Measurements from ENCODE around the gene B3GAT1.

B3GAT1 gene

DNA sequence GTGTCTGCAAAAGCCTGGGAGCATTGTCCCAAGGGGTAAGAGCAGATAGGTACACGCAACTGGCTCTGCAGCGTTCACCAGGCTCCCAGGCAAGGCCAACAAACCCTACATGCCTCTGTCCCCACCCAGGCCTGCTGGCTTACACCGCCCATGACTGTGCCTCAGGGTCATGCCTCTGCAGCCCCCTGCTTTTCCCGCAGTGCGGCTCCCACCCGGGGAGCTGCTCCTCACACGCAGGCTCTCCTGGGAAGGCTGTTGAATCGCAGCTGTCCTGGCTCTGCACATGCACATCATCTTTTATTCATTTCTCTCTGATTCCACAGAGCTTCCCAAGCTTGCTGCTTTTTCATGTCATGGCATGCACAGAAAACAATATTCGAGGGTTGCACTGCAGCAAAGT, 29.2 kb upstream of the B3GAT1 start:
- H3K9ac ChIP-seq (ENCODE audit: insufficient read length, low read depth) = no peak overlapping the region
- no peaks in the 10 kb centered on the region for H3K27me3 ChIP-seq (ENCODE audit: insufficient read depth, insufficient read length)
- no peaks in the 10 kb centered on the region for H3K9me3 ChIP-seq (ENCODE audit: insufficient read depth, low read length)

DNA sequence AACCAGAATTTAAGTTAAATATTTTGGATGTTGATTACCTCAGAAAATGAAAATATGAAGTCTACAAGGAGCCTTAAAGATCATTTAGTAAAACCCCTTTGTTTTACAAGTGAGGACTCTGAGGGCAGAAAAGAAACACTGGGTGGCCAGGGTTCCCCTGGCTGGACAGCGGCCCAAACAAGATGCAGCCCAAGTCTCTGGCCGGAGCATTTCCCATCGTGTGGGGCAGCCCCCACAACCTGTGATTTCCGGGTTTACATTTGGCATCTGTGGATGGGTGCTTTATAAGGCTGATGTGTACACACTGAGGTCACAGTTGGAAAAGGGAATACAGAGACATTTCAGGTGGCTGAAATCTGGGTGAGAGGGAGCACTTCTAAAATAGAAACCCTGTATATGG, 28.8 kb upstream of the B3GAT1 start:
- H3K9ac ChIP-seq (ENCODE audit: insufficient read length, low read depth) = no peak overlapping the region
- no peak for DNase-seq (ENCODE audit: low read depth, low spot score)
- TF ChIP-seq SUZ12 (IDR thresholded peaks at IDR 0.05; ENCODE audit: extremely low read depth, insufficient read depth, insufficient read length) (no peak), YY1 (IDR thresholded peaks at IDR 0.05; ENCODE audit: insufficient read depth, insufficient read length) (no peak), ZNF274 (IDR thresholded peaks at IDR 0.05; ENCODE audit: low read depth, low read length) (no peak)
- H3K36me3 ChIP-seq (ENCODE audit: insufficient read depth, insufficient read length, low read length) = no peaks in the 10 kb centered on the region
- H3K9me3 ChIP-seq (ENCODE audit: insufficient read depth, low read length) = no peaks in the 10 kb centered on the region
- no peaks in the 10 kb centered on the region for H3K27me3 ChIP-seq (ENCODE audit: insufficient read depth, insufficient read length)
- peaks cover 6% of the 10 kb centered on the region for H3K4me1 ChIP-seq (ENCODE audit: insufficient read depth, insufficient read length)
- H3K4me3 ChIP-seq (ENCODE audit: insufficient read length, low read depth) = no peak overlapping the region

More for the DNA sequence above, 29.2 kb upstream of the B3GAT1 start:
- no peaks in the 10 kb centered on the region for H3K36me3 ChIP-seq (ENCODE audit: insufficient read depth, insufficient read length, low read length)
- no peak for TF ChIP-seq SUZ12 (IDR thresholded peaks at IDR 0.05; ENCODE audit: extremely low read depth, insufficient read depth, insufficient read length)
- no peak for TF ChIP-seq ZNF274 (IDR thresholded peaks at IDR 0.05; ENCODE audit: low read depth, low read length)
- peaks cover 6% of the 10 kb centered on the region for H3K4me1 ChIP-seq (ENCODE audit: insufficient read depth, insufficient read length)
- H3K4me3 ChIP-seq (ENCODE audit: insufficient read length, low read depth) = no peak overlapping the region
- DNase-seq (ENCODE audit: low read depth, low spot score) = no peak

DNA sequence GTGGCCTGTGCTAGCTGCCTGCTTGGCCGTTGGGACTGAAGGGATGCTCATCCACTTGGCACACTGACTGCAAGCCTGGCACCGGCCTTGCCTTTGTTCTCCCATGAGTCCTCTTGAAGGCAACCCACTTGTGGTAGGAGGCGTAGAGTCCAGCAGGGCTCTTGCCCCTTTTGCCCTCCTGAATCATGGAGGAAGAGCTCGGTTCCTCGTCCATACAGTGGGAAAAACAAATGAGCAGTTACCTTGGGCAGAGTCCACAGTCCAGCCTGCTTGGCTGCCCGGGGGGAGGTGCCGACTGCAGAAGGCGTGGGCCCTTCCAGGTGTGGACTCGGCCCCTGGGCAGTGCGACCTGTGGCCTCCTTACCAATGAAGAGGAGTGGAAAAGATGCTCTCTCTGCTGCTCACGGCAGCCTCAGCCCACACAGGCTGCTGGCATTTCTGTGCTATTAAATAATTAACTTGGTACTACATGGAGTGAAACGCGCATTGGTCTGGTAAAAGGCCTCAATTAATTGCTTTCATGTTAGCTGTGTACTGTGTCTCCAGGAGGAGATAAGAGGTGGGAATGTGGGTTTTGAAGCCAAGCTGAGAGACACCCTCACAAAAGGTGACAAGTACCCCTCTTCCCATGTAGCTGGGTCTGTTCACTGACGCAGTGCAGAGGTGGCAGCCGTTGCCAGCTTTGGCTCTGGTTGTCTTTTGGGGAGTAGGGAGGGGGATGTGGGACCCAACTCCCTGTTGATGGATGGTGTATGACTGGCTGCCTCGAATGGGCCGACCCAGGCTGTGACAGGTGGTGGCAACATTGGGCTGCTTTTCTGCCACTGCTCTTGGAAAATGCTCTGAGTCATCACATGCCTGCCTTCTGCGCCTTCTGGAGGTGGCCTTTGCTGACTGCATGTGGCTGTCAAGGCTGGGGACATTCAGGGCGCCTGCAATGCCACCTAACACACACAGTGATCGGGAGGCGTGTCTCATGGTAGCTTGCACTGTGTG, 26.8 kb upstream of the B3GAT1 start:
- no peak for DNase-seq (ENCODE audit: low read depth, low spot score)
- no peak for TF ChIP-seq SUZ12 (IDR thresholded peaks at IDR 0.05; ENCODE audit: extremely low read depth, insufficient read depth, insufficient read length)

DNA sequence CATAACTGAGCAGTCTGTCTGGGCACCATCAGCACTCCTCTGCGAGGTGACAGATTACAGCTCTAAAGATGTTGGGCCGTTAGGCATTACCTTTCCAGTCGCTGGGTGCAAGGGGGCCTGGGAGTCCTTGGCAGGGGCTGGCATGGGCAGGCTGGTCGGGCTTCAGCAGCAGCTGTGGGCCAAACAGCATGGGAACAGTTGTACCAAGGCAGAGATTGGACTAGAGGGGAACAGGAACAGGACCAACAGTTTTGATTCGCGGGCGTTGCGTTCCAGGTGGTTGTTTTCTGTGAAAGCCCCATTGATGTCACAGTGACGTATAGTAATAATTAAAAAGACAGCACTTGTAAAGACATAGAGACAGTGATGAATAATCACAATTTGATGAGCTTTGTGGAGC, 25.8 kb upstream of the B3GAT1 start:
- TF ChIP-seq ZNF274 (IDR thresholded peaks at IDR 0.05; ENCODE audit: low read depth, low read length) (no peak), SUZ12 (IDR thresholded peaks at IDR 0.05; ENCODE audit: extremely low read depth, insufficient read depth, insufficient read length) (no peak), YY1 (IDR thresholded peaks at IDR 0.05; ENCODE audit: insufficient read depth, insufficient read length) (no peak)
- Histone ChIP-seq H3K4me3 (ENCODE audit: insufficient read length, low read depth) (no peak overlapping the region), H3K9me3 (ENCODE audit: insufficient read depth, low read length) (no peaks in the 10 kb centered on the region), H3K27me3 (ENCODE audit: insufficient read depth, insufficient read length) (no peaks in the 10 kb centered on the region), H3K4me1 (ENCODE audit: insufficient read depth, insufficient read length) (peaks cover 6% of the 10 kb centered on the region), H3K9ac (ENCODE audit: insufficient read length, low read depth) (no peak overlapping the region), H3K36me3 (ENCODE audit: insufficient read depth, insufficient read length, low read length) (no peaks in the 10 kb centered on the region)
- DNase-seq (ENCODE audit: low read depth, low spot score) = no peak

More for the DNA sequence above, 26.8 kb upstream of the B3GAT1 start:
- peaks cover 6% of the 10 kb centered on the region for H3K4me1 ChIP-seq (ENCODE audit: insufficient read depth, insufficient read length)
- no peak overlapping the region for H3K9ac ChIP-seq (ENCODE audit: insufficient read length, low read depth)
- no peaks in the 10 kb centered on the region for H3K27me3 ChIP-seq (ENCODE audit: insufficient read depth, insufficient read length)
- no peak overlapping the region for H3K4me3 ChIP-seq (ENCODE audit: insufficient read length, low read depth)
- H3K36me3 ChIP-seq (ENCODE audit: insufficient read depth, insufficient read length, low read length) = no peaks in the 10 kb centered on the region
- H3K9me3 ChIP-seq (ENCODE audit: insufficient read depth, low read length) = no peaks in the 10 kb centered on the region

DNA sequence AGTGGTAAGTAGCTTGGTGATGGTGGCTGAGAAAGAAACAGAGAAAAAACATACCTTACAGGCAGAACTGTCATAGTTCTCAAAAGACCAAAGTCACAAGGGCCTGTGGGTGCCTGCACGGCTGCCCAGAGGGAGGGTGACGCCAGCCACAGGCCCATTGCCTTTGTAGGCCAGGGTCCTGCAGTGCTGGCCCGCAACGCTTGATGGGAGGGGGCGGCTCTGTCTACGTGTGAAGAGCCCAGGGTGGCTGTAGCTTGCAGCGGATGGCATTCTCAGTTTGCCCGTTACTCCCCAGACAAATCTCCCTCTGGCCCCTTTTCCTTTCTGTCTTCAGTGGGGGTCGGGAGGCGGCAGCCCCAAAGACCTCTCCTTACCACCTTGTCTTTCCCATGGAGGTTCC, 24.7 kb upstream of the B3GAT1 start:
- Histone ChIP-seq H3K9ac (ENCODE audit: insufficient read length, low read depth) (no peak overlapping the region), H3K36me3 (ENCODE audit: insufficient read depth, insufficient read length, low read length) (no peaks in the 10 kb centered on the region)

DNA sequence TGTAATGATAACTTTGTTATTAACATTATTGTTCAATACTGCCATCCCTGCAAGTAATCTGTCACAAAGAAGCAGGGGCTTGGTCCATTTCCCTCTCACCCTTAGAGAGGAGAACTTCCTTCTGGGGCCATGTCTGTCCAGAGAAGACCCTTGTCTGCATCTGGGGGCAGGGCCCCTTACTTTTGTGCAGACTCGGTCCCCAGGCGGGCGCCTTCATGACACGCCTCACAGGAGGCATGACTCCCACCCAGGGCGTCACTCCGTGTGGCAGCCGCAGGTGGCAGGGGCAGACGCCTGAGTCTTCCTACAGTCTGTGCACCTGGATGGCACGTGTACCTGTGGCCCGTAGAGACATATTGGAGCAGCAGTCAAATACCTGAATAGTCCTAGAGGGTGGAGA, 21.8 kb upstream of the B3GAT1 start:
- Histone ChIP-seq H3K9me3 (ENCODE audit: insufficient read depth, low read length) (peaks cover 4% of the 10 kb centered on the region), H3K4me3 (ENCODE audit: insufficient read length, low read depth) (no peak overlapping the region), H3K9ac (ENCODE audit: insufficient read length, low read depth) (no peak overlapping the region), H3K4me1 (ENCODE audit: insufficient read depth, insufficient read length) (no peaks in the 10 kb centered on the region), H3K36me3 (ENCODE audit: insufficient read depth, insufficient read length, low read length) (no peaks in the 10 kb centered on the region), H3K27me3 (ENCODE audit: insufficient read depth, insufficient read length) (no peaks in the 10 kb centered on the region)
- TF ChIP-seq ZNF274 (IDR thresholded peaks at IDR 0.05; ENCODE audit: low read depth, low read length) (no peak), SUZ12 (IDR thresholded peaks at IDR 0.05; ENCODE audit: extremely low read depth, insufficient read depth, insufficient read length) (no peak), YY1 (IDR thresholded peaks at IDR 0.05; ENCODE audit: insufficient read depth, insufficient read length) (no peak)
- DNase-seq (ENCODE audit: low read depth, low spot score) = no peak

More for the DNA sequence above, 24.7 kb upstream of the B3GAT1 start:
- H3K4me1 ChIP-seq (ENCODE audit: insufficient read depth, insufficient read length) = peaks cover 6% of the 10 kb centered on the region
- no peaks in the 10 kb centered on the region; the same call in 1 of the 2 replicates for H3K9me3 ChIP-seq (ENCODE audit: insufficient read depth, low read length)
- no peak overlapping the region for H3K4me3 ChIP-seq (ENCODE audit: insufficient read length, low read depth)
- no peak for DNase-seq (ENCODE audit: low read depth, low spot score)
- H3K27me3 ChIP-seq (ENCODE audit: insufficient read depth, insufficient read length) = no peaks in the 10 kb centered on the region
- no peak for TF ChIP-seq SUZ12 (IDR thresholded peaks at IDR 0.05; ENCODE audit: extremely low read depth, insufficient read depth, insufficient read length)
- no peak for TF ChIP-seq YY1 (IDR thresholded peaks at IDR 0.05; ENCODE audit: insufficient read depth, insufficient read length)
- no peak for TF ChIP-seq ZNF274 (IDR thresholded peaks at IDR 0.05; ENCODE audit: low read depth, low read length)

DNA sequence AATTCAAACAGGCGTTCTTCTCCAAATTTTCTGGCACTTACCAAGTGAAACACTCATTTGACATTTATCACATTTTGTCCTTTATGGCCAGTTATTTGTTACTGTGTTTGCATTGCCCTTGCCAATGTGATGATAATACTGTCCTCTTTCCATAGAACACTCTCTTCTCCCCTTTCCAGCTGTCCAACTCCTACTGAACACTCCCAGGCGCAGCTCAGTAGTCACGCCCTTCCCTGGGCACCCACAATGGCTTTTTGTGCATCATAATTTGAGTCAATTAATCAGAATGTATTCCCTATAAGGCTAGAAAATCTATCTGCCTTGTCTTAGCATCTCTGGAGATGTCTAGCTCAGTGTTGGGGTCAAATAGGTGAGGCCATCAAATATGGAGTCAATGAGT, 21.2 kb upstream of the B3GAT1 start:
- Histone ChIP-seq H3K4me1 (ENCODE audit: insufficient read depth, insufficient read length) (no peaks in the 10 kb centered on the region), H3K9me3 (ENCODE audit: insufficient read depth, low read length) (peaks cover 4% of the 10 kb centered on the region), H3K27me3 (ENCODE audit: insufficient read depth, insufficient read length) (no peaks in the 10 kb centered on the region), H3K36me3 (ENCODE audit: insufficient read depth, insufficient read length, low read length) (no peaks in the 10 kb centered on the region), H3K4me3 (ENCODE audit: insufficient read length, low read depth) (no peak overlapping the region), H3K9ac (ENCODE audit: insufficient read length, low read depth) (no peak overlapping the region)
- no peak for DNase-seq (ENCODE audit: low read depth, low spot score)
- TF ChIP-seq YY1 (IDR thresholded peaks at IDR 0.05; ENCODE audit: insufficient read depth, insufficient read length) (no peak), SUZ12 (IDR thresholded peaks at IDR 0.05; ENCODE audit: extremely low read depth, insufficient read depth, insufficient read length) (no peak)

Measured in NT2/D1 (cell line).